HG03045 (cell line): ENCODE data around the gene CLCA2.
A peak's percentile ranks its signal among the peaks of the same experiment; 100 is the strongest.

Experiments
- ATAC-seq: cut with Tn5 transposase; IDR thresholded peaks from one replicate; pipeline ENCODE4 v1.9.1; 2021; ENCODE audit warnings: mild to moderate bottlenecking, moderate library complexity; ENCODE audit not compliant: unreplicated experiment

CLCA2 gene

GRCh38 chr1:86423873-86424272, at the start of gene CLCA2:
Gene CLCA2 (plus strand): TSS chr1:86424171. CDS start chr1:86424248, 77 bp downstream.
- no peak for ATAC-seq

DNA sequence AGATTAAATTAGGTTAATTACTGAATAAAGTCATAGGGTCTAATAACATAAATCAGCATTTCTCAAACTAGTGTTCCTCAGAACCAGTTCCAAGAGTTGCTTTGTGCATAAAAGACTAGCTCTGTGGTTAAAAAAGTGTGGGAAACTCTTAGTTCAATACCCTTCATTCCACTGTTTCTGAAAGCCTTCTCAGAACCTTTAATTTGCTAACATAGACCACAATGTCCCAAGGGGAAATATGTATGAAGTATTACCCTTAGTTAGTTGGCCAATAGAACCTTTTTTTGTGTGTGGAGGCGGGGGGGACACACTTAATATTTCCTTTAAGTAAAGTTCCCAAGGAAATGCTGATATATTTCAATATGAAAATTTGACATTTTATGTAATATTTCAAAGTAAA, 48.3 kb upstream of the CLCA2 start:
- ATAC-seq, result no peak

DNA sequence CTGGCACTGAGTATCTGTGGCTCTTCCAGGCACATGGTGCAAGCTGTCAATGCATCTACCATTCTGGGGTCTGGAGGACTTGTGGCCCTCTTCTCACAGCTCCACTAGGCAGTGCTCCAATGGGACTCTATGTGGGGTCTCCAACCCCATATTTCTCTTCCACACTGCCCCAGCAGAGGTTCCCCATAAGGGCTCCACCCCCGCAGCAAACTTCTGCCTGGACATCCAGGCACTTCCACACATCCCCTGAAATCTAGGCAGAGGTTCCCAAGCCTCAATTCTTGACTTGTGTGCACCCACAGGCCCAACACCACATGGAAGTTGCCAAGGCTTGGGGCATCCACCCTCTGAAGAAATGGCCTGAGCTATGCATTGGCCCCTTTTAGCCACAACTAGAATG, 46.6 kb upstream of the CLCA2 start:
- ATAC-seq, result no peak

DNA sequence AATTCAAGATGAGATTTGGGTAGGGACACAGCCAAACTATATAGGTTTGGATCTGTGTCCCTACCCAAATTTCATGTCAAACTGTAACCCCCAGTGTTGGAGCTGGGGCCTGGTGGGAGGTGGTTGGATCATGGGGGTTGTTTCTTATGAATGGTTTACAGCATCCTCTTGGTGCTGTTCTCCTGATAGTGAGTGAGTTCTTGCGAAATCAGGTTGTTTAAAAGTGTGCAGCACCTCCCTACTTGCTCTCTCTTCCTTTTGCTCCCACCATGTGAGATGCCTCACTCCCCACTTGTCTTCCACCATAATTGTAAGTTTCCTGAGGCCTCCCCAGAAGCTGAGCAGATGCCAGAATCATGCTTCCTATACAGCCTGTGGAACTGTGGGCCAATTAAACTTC, 45.2 kb upstream of the CLCA2 start:
- ATAC-seq, result no peak

DNA sequence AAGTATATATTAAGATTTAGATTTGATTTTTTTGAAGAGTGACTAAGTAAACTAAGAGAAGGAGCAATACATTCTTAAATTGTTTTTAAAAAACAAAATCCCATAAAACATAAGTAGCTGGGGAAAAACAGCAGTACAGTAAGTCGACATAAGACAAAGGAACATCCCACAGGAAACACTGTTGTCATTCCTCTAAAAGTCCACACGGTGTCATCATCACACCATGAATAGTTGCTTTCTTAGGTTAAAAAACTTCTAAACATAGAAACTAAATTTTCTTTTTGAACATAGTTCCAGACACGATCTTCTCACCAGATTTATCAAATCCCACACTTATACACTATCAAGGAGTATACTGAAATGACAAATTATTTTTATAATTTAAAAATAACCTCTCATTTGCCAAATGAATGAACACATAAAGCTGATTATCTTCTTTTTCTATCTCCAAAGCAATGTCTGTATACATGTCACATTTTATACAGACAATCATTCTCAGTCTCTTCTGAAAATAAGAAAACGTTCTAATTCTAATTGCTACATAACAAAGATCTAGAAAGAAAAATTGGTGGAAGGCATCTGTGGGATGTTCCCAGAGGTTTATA, 43.6 kb upstream of the CLCA2 start:
- peak; percentile 73 for ATAC-seq

- ATAC-seq, result no peak
Observed at GRCh38 chr1:86381223-86381622, 42.7 kb upstream of the CLCA2 start.

DNA sequence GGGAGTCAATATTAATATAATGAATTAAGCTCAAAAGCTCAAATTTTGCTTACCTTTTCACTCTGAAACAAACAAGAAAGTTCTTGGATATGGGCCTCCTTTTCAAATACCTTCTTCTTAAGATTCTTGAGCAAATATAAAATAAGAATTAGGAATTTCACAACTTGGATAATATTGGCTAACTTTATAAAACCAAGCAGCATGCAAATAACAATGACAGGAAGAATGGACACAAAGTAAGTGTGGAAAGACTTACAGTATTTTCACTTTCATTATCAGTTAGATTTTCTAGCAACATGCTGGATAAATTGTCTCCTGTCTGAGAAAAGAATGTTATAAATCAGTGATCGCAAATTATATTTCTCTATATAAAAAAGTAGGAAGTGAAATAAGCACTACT, 41.1 kb upstream of the CLCA2 start:
- no peak for ATAC-seq

- ATAC-seq, result no peak
Observed at GRCh38 chr1:86387916-86388627, 35.9 kb upstream of the CLCA2 start.

- no peak for ATAC-seq
Observed at GRCh38 chr1:86388777-86389176, 35.2 kb upstream of the CLCA2 start.

DNA sequence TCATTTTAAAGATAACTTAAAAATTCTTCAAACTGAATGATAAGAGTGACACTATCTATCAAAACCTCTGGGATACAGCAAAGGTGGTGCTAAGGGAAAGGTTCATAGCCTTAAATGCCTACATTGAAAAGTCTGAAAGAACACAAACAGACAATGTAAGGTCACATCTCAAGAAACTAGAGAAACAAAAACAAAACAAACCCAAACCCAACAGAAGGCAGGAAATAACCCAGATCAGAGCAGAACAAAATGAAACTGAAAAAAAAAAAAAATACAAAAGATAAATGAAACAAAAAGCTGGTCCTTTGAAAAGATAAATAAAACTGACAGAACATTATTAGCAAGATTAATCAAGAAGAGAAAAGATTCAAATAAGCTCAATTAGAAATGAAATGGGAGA, 34.7 kb upstream of the CLCA2 start:
- ATAC-seq, result peak; percentile 83

DNA sequence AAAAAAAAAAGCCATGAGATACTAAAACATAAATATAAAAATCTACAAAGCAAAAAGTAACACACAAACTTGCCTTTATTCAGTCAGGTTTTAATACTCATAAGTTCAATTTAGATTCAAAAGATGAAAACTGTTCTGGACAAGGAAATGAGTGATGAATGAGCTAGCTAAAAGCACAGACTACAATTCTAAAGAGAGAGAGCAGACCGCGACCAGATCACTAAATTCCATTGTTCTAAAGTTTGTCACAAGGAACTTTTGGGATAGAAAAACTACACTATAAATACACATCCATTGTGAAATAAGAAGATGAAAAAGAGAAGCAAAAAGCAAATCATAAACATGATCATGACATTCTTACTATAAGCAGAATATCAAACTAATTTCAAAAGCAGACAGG, 29.6 kb upstream of the CLCA2 start:
- ATAC-seq, result no peak

DNA sequence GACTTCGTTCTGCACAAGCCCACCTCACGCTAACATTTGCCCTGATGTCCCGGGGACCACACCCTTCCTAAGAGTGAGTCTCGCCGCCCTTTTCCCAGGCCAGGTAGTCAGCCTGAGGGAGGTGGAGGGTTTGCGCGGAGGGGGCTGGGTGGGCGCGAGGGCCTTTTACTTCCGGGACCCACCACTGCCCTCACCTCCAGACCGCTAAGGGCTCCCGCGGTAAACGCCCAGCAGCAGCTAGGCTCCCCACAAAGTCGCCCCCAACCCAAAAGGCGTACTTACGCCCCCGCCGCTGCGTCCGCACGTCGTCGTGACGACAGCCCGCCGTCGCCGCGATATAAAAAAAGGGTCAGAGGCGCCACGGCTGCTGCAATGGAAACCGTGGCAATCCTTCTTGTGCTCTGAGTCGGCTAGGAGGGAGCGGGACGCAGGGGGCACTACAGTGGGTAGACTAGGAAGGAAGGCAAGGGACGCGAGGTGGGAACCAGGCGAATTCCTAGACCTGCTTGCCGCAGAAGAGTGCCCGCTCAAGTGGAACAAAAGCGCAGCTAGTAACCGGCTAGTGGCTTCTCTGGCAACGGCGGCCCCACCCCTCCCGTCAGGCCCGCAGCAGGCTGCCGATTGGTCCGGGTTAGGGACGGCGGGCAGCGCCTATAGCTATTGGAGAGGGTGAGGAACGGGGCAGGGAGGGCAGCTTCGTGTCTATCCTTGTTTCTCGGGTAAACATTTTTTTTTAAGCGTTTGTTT, 28.0 kb upstream of the CLCA2 start, which contains the start of gene ODF2L:
Gene ODF2L (minus strand): TSS at position 573 of the 747 bp plus-strand sequence. CDS start 9,296 bp downstream, outside the sequence.
- peak; percentile 100 for ATAC-seq

DNA sequence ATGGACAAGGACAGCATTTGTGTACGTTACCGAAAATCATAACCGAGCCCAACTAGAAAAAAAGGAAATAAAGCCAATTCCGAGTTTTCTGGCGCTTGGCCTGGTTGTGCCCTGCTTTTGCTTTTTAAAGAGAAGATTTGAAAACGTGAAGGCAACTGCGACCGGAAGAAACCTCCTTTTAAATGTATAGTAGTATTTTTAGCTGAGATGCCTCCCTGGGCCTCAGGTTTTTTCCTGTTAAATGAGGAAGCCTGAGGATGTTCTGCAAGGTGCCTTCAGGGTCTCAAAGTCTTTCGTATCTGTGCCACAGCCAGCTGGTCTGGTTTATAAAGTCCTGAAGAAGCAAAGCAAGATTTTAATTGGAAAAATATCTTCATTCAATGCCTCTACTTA, 27.5 kb upstream of the CLCA2 start:
- peak; percentile 23 for ATAC-seq

- ATAC-seq, result no peak
Observed at GRCh38 chr1:86409416-86410021, 14.5 kb upstream of the CLCA2 start.

DNA sequence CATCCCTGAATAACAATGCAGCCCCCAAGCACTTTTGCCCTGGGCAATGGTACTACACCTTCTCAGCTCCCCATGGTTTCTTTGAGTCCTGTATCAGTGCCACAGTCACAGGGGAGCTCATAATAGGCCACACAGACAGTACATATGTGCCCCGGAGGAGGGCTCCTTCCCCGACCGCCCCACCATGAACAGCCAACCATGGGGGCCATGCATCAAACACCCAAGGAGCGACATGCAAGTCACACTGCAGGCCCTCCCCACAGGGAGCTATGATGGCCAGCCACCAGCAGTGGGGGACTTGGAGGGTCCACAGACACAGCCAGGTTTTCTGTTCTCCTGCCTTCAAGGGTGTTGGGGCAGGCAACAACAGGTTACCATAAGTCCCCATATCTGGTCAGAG, 13.1 kb upstream of the CLCA2 start:
- ATAC-seq, result no peak

DNA sequence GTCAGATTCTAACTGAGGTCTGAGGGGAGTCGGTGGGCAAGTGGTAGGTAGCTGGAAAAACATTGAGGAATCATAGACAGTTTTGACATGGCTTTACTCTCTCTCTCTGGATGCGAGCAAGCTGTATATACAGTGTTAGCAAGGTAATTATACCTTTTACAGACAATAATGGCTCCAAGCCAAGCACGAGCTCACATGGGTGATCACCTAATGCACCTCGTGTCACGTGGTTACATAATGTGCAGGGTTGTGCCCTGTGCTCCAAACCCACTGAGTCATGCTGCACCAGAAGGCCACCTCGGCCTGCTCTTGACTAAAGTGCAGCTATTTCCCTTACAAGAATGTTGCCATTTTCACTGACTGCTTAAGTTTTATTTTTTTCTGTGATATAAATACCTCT, 7.6 kb upstream of the CLCA2 start:
- no peak for ATAC-seq

- peak; percentile 60 for ATAC-seq
Observed at GRCh38 chr1:86419277-86419903, 4.6 kb upstream of the CLCA2 start.

DNA sequence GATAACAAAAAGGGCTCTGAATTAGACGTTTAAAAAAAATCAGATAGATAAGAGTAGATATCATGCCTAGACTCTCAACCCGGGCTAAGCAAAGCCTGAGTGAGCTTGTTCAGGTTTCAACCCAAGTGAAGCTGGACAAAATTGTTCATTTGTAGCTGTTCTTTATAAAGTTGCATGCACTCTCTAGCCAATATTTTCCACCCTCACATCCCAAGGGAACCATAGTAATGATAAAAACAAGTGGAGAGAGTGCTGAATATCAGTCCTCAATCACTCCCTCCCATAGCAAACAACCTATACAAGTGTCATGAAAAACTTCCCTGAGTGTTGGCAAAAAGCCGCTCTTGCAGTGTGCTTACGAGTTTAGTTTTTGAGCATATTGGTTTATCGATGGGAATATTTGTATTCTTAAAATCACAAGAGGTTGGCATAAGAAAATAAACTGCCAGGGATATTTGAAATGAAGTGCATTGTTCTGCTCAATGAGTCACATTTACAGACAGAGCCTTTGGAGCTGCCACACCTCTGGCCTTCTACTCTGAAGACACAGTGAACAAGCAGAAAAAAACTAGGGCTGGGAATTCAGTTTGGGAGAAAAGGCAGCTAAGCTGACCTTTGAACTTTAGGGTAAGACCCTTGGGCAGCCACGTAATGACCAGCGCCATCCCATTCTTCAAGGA, 2.2 kb upstream of the CLCA2 start:
- ATAC-seq, result no peak

DNA sequence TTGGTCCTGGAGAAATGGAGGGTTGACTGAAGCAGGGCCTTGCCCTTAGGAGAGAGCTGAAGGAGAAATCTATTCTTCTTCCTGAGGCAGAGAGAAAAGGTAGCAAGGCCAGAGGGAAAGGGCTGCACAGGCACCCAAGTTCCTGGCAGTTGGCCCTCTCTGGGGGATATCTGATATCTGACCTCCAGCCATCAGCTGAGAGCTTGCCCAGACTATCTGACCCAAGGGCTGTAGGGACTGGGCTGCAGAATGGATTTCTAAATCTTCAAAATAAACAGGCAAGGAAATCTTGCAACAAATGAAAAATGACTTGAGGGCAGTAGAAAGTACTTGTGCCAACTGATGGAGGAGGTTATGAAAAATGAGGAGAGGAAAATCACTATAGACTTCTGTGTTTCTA, 498 bp upstream of the CLCA2 start:
- ATAC-seq, result no peak

- ATAC-seq, result no peak
Observed at GRCh38 chr1:86429122-86429725, 5.3 kb downstream of the CLCA2 start.
